HCT116 (cell line): ENCODE data around the gene STXBP3. TPM values are rescaled to one million over a fixed set of nuclear protein-coding genes. Genes with fewer than 3 reads are reported as not detected.
"Not testable (repeated sequence)": the region's sequence is repeated elsewhere in the genome, so short reads cannot be mapped to it uniquely, and the experiment has no call there.

ENCODE experiments used
- ATAC-seq: fragments of 200-7000 bp; cut with Tn5 transposase; 2 replicates; pipeline ENCODE4 v1.9.1; 2020; ENCODE audit warnings: mild to moderate bottlenecking, moderate library complexity
- BruUV-seq: library from RNA; stranded (reverse); fragments of 400-500 nt; replicated peaks from 2 replicates; lab custom pipeline; 2021; lab: Mats Ljungman, UMichigan
- CTCF ChIA-PET: fragments of 300-600 bp; sonication (Branson Sonifier 250); formaldehyde crosslinking; loops from one replicate; lab custom pipeline; 2021; ENCODE audit warnings: antibody characterized with exemption; lab: Charles Lee
- POLR2A ChIA-PET: fragments of 300-600, 350-600 bp; sonication (Branson Sonifier 250); formaldehyde crosslinking; loops from one replicate; lab custom pipeline; 2021; ENCODE audit warnings: antibody characterized with exemption; lab: Charles Lee
- RAD21 ChIA-PET, 2 experiments: fragments of 300-600 bp; sonication (Branson Sonifier 250); formaldehyde crosslinking; loops; one replicate each; lab custom pipeline; 2023; ENCODE audit warnings: low total read pairs in 2 of 2; ENCODE audit not compliant: uncharacterized antibody in 2 of 2, unreplicated experiment in 2 of 2, low non-redundant PET in 1 of 2; lab: Charles Lee
- DNase-seq: peaks from one replicate; pipeline ENCODE4 v3.0.0-alpha.2; 2010; ENCODE audit warnings: low read depth, low spot score
- H2AFZ ChIP-seq: fragments of 200-600 bp; shearing (Covaris generic), sonication (generic); 2 replicates; pipeline ENCODE4 v1.6.1; 2017; ENCODE audit warnings: low read depth, mixed run types, mixed read lengths, antibody characterized with exemption, low read length; ENCODE audit not compliant: poor library complexity, severe bottlenecking
- H3K27ac ChIP-seq: 2 replicates; pipeline ENCODE4 v1.5.1; 2012; ENCODE audit warnings: low read depth, low read length
- H3K27me3 ChIP-seq: fragments of 200-600 bp; sonication (generic); 2 replicates; pipeline ENCODE4 v1.6.1; 2016; ENCODE audit warnings: mixed run types, low read length, mixed read lengths; ENCODE audit not compliant: insufficient read depth
- H3K36me3 ChIP-seq, 2 experiments: fragments of 200-500 bp in 1 of 2; fragments of 200-600 bp in 1 of 2; sonication (Bioruptor generic) in 1 of 2; sonication (generic) in 1 of 2; 2 replicates each; pipeline versions ENCODE4 v1.5.1 to v1.6.1; 2014 to 2016; ENCODE audit warnings: low read length in 2 of 2, inconsistent platforms in 1 of 2, mixed read lengths in 1 of 2, mixed run types in 1 of 2; ENCODE audit not compliant: insufficient read depth in 2 of 2, control insufficient read depth in 1 of 2
- H3K4me1 ChIP-seq, 2 experiments: fragments of 200-600 bp in 1 of 2; sonication (generic) in 1 of 2; 2 replicates each; pipeline versions ENCODE4 v1.5.1 to v1.6.1; 2012 to 2017; ENCODE audit warnings: low read length in 2 of 2, inconsistent platforms in 1 of 2, mild to moderate bottlenecking in 1 of 2, mixed read lengths in 1 of 2, mixed run types in 1 of 2, moderate library complexity in 1 of 2; ENCODE audit not compliant: insufficient read depth in 2 of 2, control insufficient read depth in 1 of 2
- H3K4me2 ChIP-seq: fragments of 200-600 bp; sonication (generic); 2 replicates; pipeline ENCODE4 v1.6.1; 2017; ENCODE audit warnings: mixed run types, low read length, mixed read lengths
- H3K4me3 ChIP-seq, 2 experiments: fragments of 200-600 bp in 1 of 2; sonication (generic) in 1 of 2; replicated peaks in 1 of 2; 2 replicates each; pipeline ENCODE4 v1.5.1; 2011 to 2016; ENCODE audit warnings: low read length in 2 of 2, control low read depth in 1 of 2, low read depth in 1 of 2, mild to moderate bottlenecking in 1 of 2, mixed read lengths in 1 of 2, mixed run types in 1 of 2
- H3K79me2 ChIP-seq: fragments of 200-600 bp; sonication (generic); 2 replicates; pipeline ENCODE4 v1.6.1; 2017; ENCODE audit warnings: mild to moderate bottlenecking, mixed run types, low read length, moderate library complexity, mixed read lengths; ENCODE audit not compliant: insufficient read depth
- H3K9ac ChIP-seq: fragments of 200-600 bp; sonication (generic); 2 replicates; pipeline ENCODE4 v1.6.1; 2016; ENCODE audit warnings: low read length, mixed read lengths
- H3K9me2 ChIP-seq: fragments of 200-600 bp; sonication (generic), shearing (Covaris generic); 2 replicates; pipeline ENCODE4 v1.6.1; 2017; ENCODE audit warnings: mixed run types, mild to moderate bottlenecking, moderate library complexity; ENCODE audit not compliant: insufficient read depth
- H3K9me3 ChIP-seq, 2 experiments: fragments of 200-500 bp in 1 of 2; fragments of 200-600 bp in 1 of 2; sonication (Bioruptor generic) in 1 of 2; sonication (generic) in 1 of 2; 2 replicates each; pipeline ENCODE4 v1.6.1; 2014 to 2017; ENCODE audit warnings: low read length in 2 of 2, mixed read lengths in 2 of 2, inconsistent platforms in 1 of 2, low read depth in 1 of 2, mild to moderate bottlenecking in 1 of 2, mixed run types in 1 of 2, moderate library complexity in 1 of 2; ENCODE audit not compliant: control insufficient read depth in 1 of 2, insufficient read depth in 1 of 2
- H4K20me1 ChIP-seq: fragments of 200-600 bp; sonication (generic), shearing (Covaris generic); 2 replicates; pipeline ENCODE4 v1.6.1; 2017; ENCODE audit warnings: mixed run types, mild to moderate bottlenecking, moderate library complexity; ENCODE audit not compliant: insufficient read depth
- ATF3 ChIP-seq: IDR thresholded peaks from 2 replicates; pipeline ENCODE4 v1.6.1; 2012
- CBX3 ChIP-seq: IDR thresholded peaks from 2 replicates; pipeline ENCODE4 v1.6.1; 2012; ENCODE audit warnings: low read depth
- CEBPB ChIP-seq: IDR thresholded peaks from 2 replicates; pipeline ENCODE4 v1.6.1; 2012; ENCODE audit warnings: low read depth
- CTCF ChIP-seq, 3 experiments: fragments of 200-600 bp in 1 of 3; sonication (generic) in 1 of 3; IDR thresholded peaks in 2 of 3; conservative IDR thresholded peaks in 1 of 3; 2 replicates each; pipeline ENCODE4 v1.5.1; 2012 to 2017; ENCODE audit warnings: low read depth in 2 of 3, low read length in 2 of 3, antibody characterized with exemption in 1 of 3, borderline replicate concordance in 1 of 3, control low read depth in 1 of 3, mild to moderate bottlenecking in 1 of 3, mixed read lengths in 1 of 3, mixed run types in 1 of 3, moderate library complexity in 1 of 3; ENCODE audit not compliant: insufficient read depth in 1 of 3
- EGR1 ChIP-seq: IDR thresholded peaks from 2 replicates; pipeline ENCODE4 v1.6.1; 2012; ENCODE audit warnings: low read depth
- EZH2 ChIP-seq: fragments of 200-600 bp; sonication (generic); IDR thresholded peaks from 2 replicates; pipeline ENCODE4 v1.6.1; 2017; ENCODE audit warnings: antibody characterized with exemption, mixed run types
- EZH2phosphoT487 ChIP-seq: fragments of 200-600 bp; IDR thresholded peaks from 2 replicates; pipeline ENCODE4 v1.6.1; 2018; ENCODE audit warnings: antibody characterized with exemption, borderline replicate concordance
- FOSL1 ChIP-seq: IDR thresholded peaks from 2 replicates; pipeline ENCODE4 v1.6.1; 2012; ENCODE audit warnings: low read depth
- JUND ChIP-seq: IDR thresholded peaks from 2 replicates; pipeline ENCODE4 v1.6.1; 2012
- MAX ChIP-seq: IDR thresholded peaks from 2 replicates; pipeline ENCODE4 v1.6.1; 2012
- RAD21 ChIP-seq: IDR thresholded peaks from 2 replicates; pipeline ENCODE4 v1.6.1; 2012; ENCODE audit warnings: low read depth, mild to moderate bottlenecking
- SIN3A ChIP-seq: IDR thresholded peaks from 2 replicates; pipeline ENCODE4 v1.6.1; 2012; ENCODE audit warnings: low read depth
- SP1 ChIP-seq: IDR thresholded peaks from 2 replicates; pipeline ENCODE4 v1.6.1; 2012; ENCODE audit warnings: low read depth
- SRF ChIP-seq: IDR thresholded peaks from 2 replicates; pipeline ENCODE4 v1.6.1; 2012; ENCODE audit warnings: low read depth
- YY1 ChIP-seq: IDR thresholded peaks from 2 replicates; pipeline ENCODE4 v1.6.1; 2011; ENCODE audit warnings: low read length, low read depth, moderate library complexity, mild to moderate bottlenecking; ENCODE audit not compliant: insufficient replicate concordance; ENCODE audit errors: extremely low read depth
- ZFX ChIP-seq: fragments of 450-650 bp; IDR thresholded peaks from 2 replicates; pipeline ENCODE4 v1.6.1; 2017
- ZNF274 ChIP-seq: fragments of 200-500 bp; sonication (Bioruptor generic); IDR thresholded peaks from 2 replicates; pipeline ENCODE4 v1.6.1; 2014; ENCODE audit warnings: mild to moderate bottlenecking, low read depth, low read length, inconsistent platforms
- intact Hi-C: fragments of 100-400 bp; cut with micrococcal nuclease; formaldehyde crosslinking; loops from 2 replicates; pipeline ENCODE4 v1.10.0; 2022
- total RNA-seq: library from RNA; stranded (reverse); gene quantifications from one replicate; pipeline ENCODE4 v1.2.1, GENCODE V29; 2021; ENCODE audit not compliant: unreplicated experiment
- TF ChIP-seq, protein P1 (sequence below): IDR thresholded peaks from 2 replicates; pipeline ENCODE4 v1.6.1; 2012; ENCODE audit warnings: low read depth

Gene STXBP3
- total RNA-seq, 1 experiment from 2014 or later = 22.6 TPM

DNA sequence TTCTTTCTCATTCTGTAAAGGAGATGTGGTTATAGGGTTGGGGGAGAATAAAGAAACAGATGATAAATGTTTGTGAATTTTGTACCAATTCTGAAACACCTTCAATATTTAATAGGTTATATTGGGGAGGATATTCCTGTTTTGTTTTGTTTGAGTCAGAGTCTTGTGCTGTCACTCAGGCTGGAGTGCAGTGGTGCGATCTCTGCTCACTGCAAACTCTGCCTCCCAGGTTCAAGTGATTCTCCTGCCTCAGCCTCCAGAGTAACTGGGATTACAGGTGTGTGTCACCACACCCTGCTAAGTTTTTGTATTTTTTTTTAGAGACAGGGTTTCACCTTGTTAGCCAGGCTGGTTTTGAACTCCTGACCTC, 35.1 kb downstream of the STXBP3 start:
- CTCF ChIA-PET, H3K4me1 ChIP-seq, H3K27ac ChIP-seq, H2AFZ ChIP-seq, RAD21 ChIA-PET, H3K4me3 ChIP-seq, H3K4me2 ChIP-seq, DNase-seq, H4K20me1 ChIP-seq, ATAC-seq, BruUV-seq, H3K27me3 ChIP-seq, H3K9me2 ChIP-seq, H3K79me2 ChIP-seq, H3K9ac ChIP-seq, POLR2A ChIA-PET, intact Hi-C loops: not testable (repeated sequence)
- Histone ChIP-seq H3K9me3 (peaks cover 9 to 12% of the 10 kb centered on the region in 2 experiments; a peak in 2 of 4 replicates), H3K36me3 (peaks cover 2 to 30% of the 10 kb centered on the region in 2 experiments)

GRCh38 chr1:108785264-108785663, 38.8 kb downstream of the STXBP3 start:
- H2AFZ ChIP-seq = no peak overlapping the region
- DNase-seq (no peak), ATAC-seq (no peak)
- H3K27me3 ChIP-seq = no peaks in the 10 kb centered on the region
- RAD21 ChIA-PET = no interaction called here
- CTCF ChIA-PET = no interaction called here
- H3K4me2 ChIP-seq = no peak overlapping the region
- peaks cover 9 to 12% of the 10 kb centered on the region in 2 experiments; a peak in 2 of 4 replicates for H3K9me3 ChIP-seq
- peaks cover 2 to 31% of the 10 kb centered on the region in 2 experiments for H3K36me3 ChIP-seq
- H3K9ac ChIP-seq = no peak overlapping the region
- POLR2A ChIA-PET = no interaction called here
- intact Hi-C loops = no loop called here
- no peaks in the 10 kb centered on the region for H3K79me2 ChIP-seq
- no peak overlapping the region for H3K4me3 ChIP-seq
- no peaks in the 10 kb centered on the region for H3K4me1 ChIP-seq
- no peaks in the 10 kb centered on the region for H4K20me1 ChIP-seq
- H3K9me2 ChIP-seq = no peaks in the 10 kb centered on the region
- H3K27ac ChIP-seq = no peak overlapping the region
- BruUV-seq = no TSS peak
- TF ChIP-seq SIN3A (no peak), MAX (no peak), EZH2 (no peak), ZNF274 (no peak), CTCF (IDR thresholded peaks at IDR 0.05 in 2 of 3, conservative IDR thresholded peaks at IDR 0.05 in 1 of 3; ENCODE audit: borderline replicate concordance in 1 of 3, insufficient read depth in 1 of 3, low read depth in 2 of 3, low read length in 2 of 3) (no peak), EZH2phosphoT487 (no peak), SRF (no peak), CBX3 (no peak), ATF3 (no peak), RAD21 (no peak), ZFX (no peak), CEBPB (no peak), SP1 (no peak), JUND (no peak), FOSL1 (no peak), EGR1 (no peak), YY1 (no peak)
- TF ChIP-seq, protein P1, sequence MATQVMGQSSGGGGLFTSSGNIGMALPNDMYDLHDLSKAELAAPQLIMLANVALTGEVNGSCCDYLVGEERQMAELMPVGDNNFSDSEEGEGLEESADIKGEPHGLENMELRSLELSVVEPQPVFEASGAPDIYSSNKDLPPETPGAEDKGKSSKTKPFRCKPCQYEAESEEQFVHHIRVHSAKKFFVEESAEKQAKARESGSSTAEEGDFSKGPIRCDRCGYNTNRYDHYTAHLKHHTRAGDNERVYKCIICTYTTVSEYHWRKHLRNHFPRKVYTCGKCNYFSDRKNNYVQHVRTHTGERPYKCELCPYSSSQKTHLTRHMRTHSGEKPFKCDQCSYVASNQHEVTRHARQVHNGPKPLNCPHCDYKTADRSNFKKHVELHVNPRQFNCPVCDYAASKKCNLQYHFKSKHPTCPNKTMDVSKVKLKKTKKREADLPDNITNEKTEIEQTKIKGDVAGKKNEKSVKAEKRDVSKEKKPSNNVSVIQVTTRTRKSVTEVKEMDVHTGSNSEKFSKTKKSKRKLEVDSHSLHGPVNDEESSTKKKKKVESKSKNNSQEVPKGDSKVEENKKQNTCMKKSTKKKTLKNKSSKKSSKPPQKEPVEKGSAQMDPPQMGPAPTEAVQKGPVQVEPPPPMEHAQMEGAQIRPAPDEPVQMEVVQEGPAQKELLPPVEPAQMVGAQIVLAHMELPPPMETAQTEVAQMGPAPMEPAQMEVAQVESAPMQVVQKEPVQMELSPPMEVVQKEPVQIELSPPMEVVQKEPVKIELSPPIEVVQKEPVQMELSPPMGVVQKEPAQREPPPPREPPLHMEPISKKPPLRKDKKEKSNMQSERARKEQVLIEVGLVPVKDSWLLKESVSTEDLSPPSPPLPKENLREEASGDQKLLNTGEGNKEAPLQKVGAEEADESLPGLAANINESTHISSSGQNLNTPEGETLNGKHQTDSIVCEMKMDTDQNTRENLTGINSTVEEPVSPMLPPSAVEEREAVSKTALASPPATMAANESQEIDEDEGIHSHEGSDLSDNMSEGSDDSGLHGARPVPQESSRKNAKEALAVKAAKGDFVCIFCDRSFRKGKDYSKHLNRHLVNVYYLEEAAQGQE = no peak
